NT2/D1 (cell line): ENCODE data around the gene GLRA2.

Experiments used
- SUZ12 ChIP-seq: IDR thresholded peaks from 2 replicates; pipeline ENCODE4 v1.6.1; 2011; ENCODE audit not compliant: insufficient read length, insufficient read depth; ENCODE audit errors: extremely low read depth
- YY1 ChIP-seq: IDR thresholded peaks from 2 replicates; pipeline ENCODE4 v1.6.1; 2011; ENCODE audit not compliant: insufficient read length, insufficient read depth
- ZNF274 ChIP-seq: IDR thresholded peaks from 2 replicates; pipeline ENCODE4 v1.6.1; 2011; ENCODE audit warnings: mild to moderate bottlenecking, low read depth, low read length

GRCh38 chrX:14505648-14506047 lies 23.7 kb upstream of the GLRA2 start:
- TF ChIP-seq YY1 (no peak), ZNF274 (no peak), SUZ12 (no peak)
